A673 (cell line): ENCODE data around the gene RASA3.

ENCODE experiments used
- CTCF ChIP-seq: fragments of 300-800, 200-600 bp; sonication (generic); conservative IDR thresholded peaks from 2 replicates; pipeline ENCODE4 v1.5.1; 2017; ENCODE audit warnings: low read depth, mild to moderate bottlenecking, antibody characterized with exemption, low read length, moderate library complexity, mixed read lengths
- EZH2 ChIP-seq: fragments of 200-600 bp; sonication (generic); IDR thresholded peaks from 2 replicates; pipeline ENCODE4 v1.6.1; 2017; ENCODE audit warnings: borderline replicate concordance, low read depth, mild to moderate bottlenecking, mixed read lengths, antibody characterized with exemption, low read length; ENCODE audit not compliant: poor library complexity, severe bottlenecking

- TF ChIP-seq CTCF = no peak
- no peak for TF ChIP-seq EZH2
Observed at GRCh38 chr13:114096811-114097211, 35.6 kb downstream of the RASA3 start.
